Body of pancreas (tissue), 4 donors: Measurements from ENCODE around the gene PPP2R5C. TPM values are rescaled to one million over a fixed set of nuclear protein-coding genes. Genes with fewer than 3 reads are reported as not detected.
"Not testable (repeated sequence)": the region's sequence is repeated elsewhere in the genome, so short reads cannot be mapped to it uniquely, and the experiment has no call there.

ENCODE experiments used
- ATAC-seq: fragments of 150-250 bp; one replicate; pipeline ENCODE4 v1.9.1; 2016
- DNase-seq, 4 donors: peaks; one replicate each; pipeline ENCODE4 v3.0.0-alpha.2; 2019
- H3K27ac ChIP-seq, 4 donors: fragments of 200-600 bp; sonication (generic); 1 replicate in 3 of 4; 2 replicates in 1 of 4; pipeline versions ENCODE4 v1.5.1 to v1.6.1; 2016 to 2019; ENCODE audit warnings: mild to moderate bottlenecking in 1 of 4, mixed read lengths in 1 of 4, moderate library complexity in 1 of 4
- H3K27me3 ChIP-seq, 2 donors: fragments of 200-600 bp; sonication (generic); one replicate each; pipeline ENCODE4 v1.6.0; 2016; ENCODE audit warnings: mild to moderate bottlenecking in 1 of 2
- H3K36me3 ChIP-seq, 2 donors: fragments of 200-600 bp; sonication (generic); replicated peaks in 1 of 2; 2 replicates each; pipeline ENCODE4 v1.5.1; 2016; ENCODE audit warnings: low read depth in 2 of 2; ENCODE audit not compliant: insufficient read depth in 1 of 2
- H3K4me1 ChIP-seq: fragments of 200-600 bp; sonication (generic); one replicate; pipeline ENCODE4 v1.6.0; 2016
- H3K4me3 ChIP-seq, 2 donors: fragments of 200-600 bp; sonication (generic); 1 replicate in 1 of 2; 2 replicates in 1 of 2; pipeline ENCODE4 v1.5.1; 2016 to 2019
- H3K9me3 ChIP-seq, 3 donors: fragments of 200-600 bp; sonication (generic); 1 replicate in 2 of 3; 2 replicates in 1 of 3; pipeline ENCODE4 v1.5.1; 2016
- CTCF ChIP-seq, 7 experiments: fragments of 450-650 bp in 4 of 7; fragments of 200-600 bp in 3 of 7; sonication (generic) in 3 of 7; IDR thresholded peaks; one replicate each; pipeline ENCODE4 v1.5.1; 2016 to 2019; ENCODE audit warnings: antibody characterized with exemption in 7 of 7
- POLR2A ChIP-seq, 3 donors: fragments of 450-650 bp; IDR thresholded peaks; one replicate each; pipeline ENCODE4 v1.6.1; 2016; ENCODE audit warnings: antibody characterized with exemption in 3 of 3, mild to moderate bottlenecking in 2 of 3
- WGBS, 2 donors: methylation state at CpG; one replicate each; pipeline ENCODE4 v1.1.5; 2017; 5-methylcytosine and 5-hydroxymethylcytosine counted together
- intact Hi-C: fragments of 100-400 bp; cut with DNase I; formaldehyde crosslinking; loops from one replicate; pipeline ENCODE4 v1.15.1; 2023
- total RNA-seq, 2 donors: library from RNA; depleted of rRNA; stranded (reverse); fragments of >200 nt; gene quantifications; one replicate each; pipeline ENCODE4 v1.1.0, GENCODE V29; 2016

Gene PPP2R5C
- total RNA-seq, 2 donors from 2014 or later = 59.0 to 77.6 TPM

- no peak for TF ChIP-seq CTCF (IDR thresholded peaks at IDR 0.05)
- TF ChIP-seq POLR2A (IDR thresholded peaks at IDR 0.05) = no peak
- Histone ChIP-seq H3K27ac (no peak overlapping the region), H3K4me3 (no peak overlapping the region), H3K4me1 (peaks cover 50% of the 10 kb centered on the region), H3K27me3 (no peaks in the 10 kb centered on the region), H3K9me3 (no peaks in the 10 kb centered on the region), H3K36me3 (no peaks in the 10 kb centered on the region)
- WGBS, 2 donors = 56% methylated on average over 2 of the region's 2 CpGs
- no peak for DNase-seq
- intact Hi-C loops = no loop called here
- no peak for ATAC-seq
These were observed 205.2 kb downstream of the PPP2R5C start for GRCh38 chr14:101966742-101967141.

GRCh38 chr14:101968186-101968585 is 206.7 kb downstream of the PPP2R5C start:
- H3K27ac ChIP-seq = no peak overlapping the region
- H3K9me3 ChIP-seq = no peaks in the 10 kb centered on the region
- intact Hi-C loops = no loop called here
- no peaks in the 10 kb centered on the region for H3K36me3 ChIP-seq
- 69 to 73% methylated on average over 4 of the region's 4 CpGs for WGBS, 2 donors
- TF ChIP-seq POLR2A (IDR thresholded peaks at IDR 0.05) (no peak), CTCF (IDR thresholded peaks at IDR 0.05) (no peak)
- H3K4me3 ChIP-seq = no peak overlapping the region
- ATAC-seq (no peak), DNase-seq (no peak)
- H3K4me1 ChIP-seq = peaks cover 55% of the 10 kb centered on the region
- H3K27me3 ChIP-seq = no peaks in the 10 kb centered on the region

GRCh38 chr14:101969481-101969880 is 208.0 kb downstream of the PPP2R5C start:
- Histone ChIP-seq H3K36me3 (no peaks in the 10 kb centered on the region), H3K27ac (peak overlapping the region in 1 of 4 donors; percentile 5), H3K27me3 (no peaks in the 10 kb centered on the region), H3K9me3 (no peaks in the 10 kb centered on the region), H3K4me3 (no peak overlapping the region), H3K4me1 (peaks cover 50% of the 10 kb centered on the region)
- intact Hi-C loops = no loop called here
- 84 to 85% methylated on average over 9 of the region's 9 CpGs for WGBS, 2 donors
- TF ChIP-seq CTCF (IDR thresholded peaks at IDR 0.05) = no peak
- no peak for TF ChIP-seq POLR2A (IDR thresholded peaks at IDR 0.05)
- ATAC-seq (no peak), DNase-seq (no peak)

- ATAC-seq = no peak
- Histone ChIP-seq H3K9me3 (no peaks in the 10 kb centered on the region), H3K4me1 (peaks cover 45% of the 10 kb centered on the region), H3K27ac (peak overlapping the region in 1 of 4 donors; percentile 60), H3K36me3 (no peaks in the 10 kb centered on the region), H3K4me3 (no peak overlapping the region), H3K27me3 (no peaks in the 10 kb centered on the region)
- TF ChIP-seq CTCF (IDR thresholded peaks at IDR 0.05) (no peak), POLR2A (IDR thresholded peaks at IDR 0.05) (no peak)
- 88 to 89% methylated on average over 10 to 11 of the region's 11 CpGs for WGBS, 2 donors
- DNase-seq = no peak
- intact Hi-C loops = no loop called here
These were observed 209.4 kb downstream of the PPP2R5C start for GRCh38 chr14:101970830-101971400.

- H3K4me3 ChIP-seq, H3K27me3 ChIP-seq, H3K36me3 ChIP-seq, DNase-seq, ATAC-seq, intact Hi-C loops, H3K9me3 ChIP-seq: not testable (repeated sequence)
- 86 to 89% methylated on average over 2 of the region's 2 CpGs for WGBS, 2 donors
- Histone ChIP-seq H3K4me1 (peaks cover 41% of the 10 kb centered on the region), H3K27ac (peak overlapping the region in 2 of 4 donors; percentile 60 to 78)
These were observed 209.9 kb downstream of the PPP2R5C start for GRCh38 chr14:101971458-101971857.
